Endothelial cell (in vitro differentiated cells): Measurements from ENCODE around the gene DGKB. TPM values are rescaled to one million over a fixed set of nuclear protein-coding genes. Genes with fewer than 3 reads are reported as not detected.

Experiments used
- DNase-seq: peaks from one replicate; pipeline ENCODE4 v3.0.0; 2021; ENCODE audit warnings: low spot score
- H3K27ac Mint-ChIP-seq: one replicate; pipeline ENCODE4 v1.8.0; 2021; ENCODE audit warnings: mixed read lengths, inconsistent platforms; ENCODE audit not compliant: unreplicated experiment
- H3K27me3 Mint-ChIP-seq: one replicate; pipeline ENCODE4 v1.8.0; 2021; ENCODE audit warnings: mild to moderate bottlenecking, moderate library complexity, mixed read lengths, inconsistent platforms; ENCODE audit not compliant: unreplicated experiment
- H3K36me3 Mint-ChIP-seq: one replicate; pipeline ENCODE4 v1.8.0; 2021; ENCODE audit warnings: mild to moderate bottlenecking, low read depth, mixed read lengths, inconsistent platforms; ENCODE audit not compliant: unreplicated experiment
- H3K4me1 Mint-ChIP-seq: one replicate; pipeline ENCODE4 v1.8.0; 2021; ENCODE audit warnings: mild to moderate bottlenecking, mixed read lengths, inconsistent platforms; ENCODE audit not compliant: unreplicated experiment
- H3K4me3 Mint-ChIP-seq: one replicate; pipeline ENCODE4 v1.8.0; 2021; ENCODE audit warnings: mild to moderate bottlenecking, mixed read lengths, inconsistent platforms; ENCODE audit not compliant: unreplicated experiment
- H3K9me3 Mint-ChIP-seq: one replicate; pipeline ENCODE4 v1.8.0; 2021; ENCODE audit warnings: mixed read lengths, inconsistent platforms; ENCODE audit not compliant: unreplicated experiment
- CTCF ChIP-seq: fragments of 200-600 bp; sonication (generic); IDR thresholded peaks from one replicate; pipeline ENCODE4 v1.5.0; 2021; ENCODE audit warnings: antibody characterized with exemption; ENCODE audit not compliant: unreplicated experiment
- total RNA-seq: library from RNA; stranded (reverse); fragmentation: NEBNext Ultra II Directional; extraction: Animal tissue kit (Norgen Biotek cat#: 25700); gene quantifications from one replicate; pipeline ENCODE4 v1.2.1, GENCODE V29; 2021; ENCODE audit not compliant: unreplicated experiment

DGKB gene
- total RNA-seq, 1 donor from 2014 or later = 0.46 TPM

- Mint-ChIP-seq H3K27me3 (no peaks in the 10 kb centered on the region), H3K27ac (no peak overlapping the region), H3K4me3 (no peak overlapping the region), H3K36me3 (no peaks in the 10 kb centered on the region), H3K9me3 (no peaks in the 10 kb centered on the region), H3K4me1 (peaks cover 10% of the 10 kb centered on the region)
- no peak for DNase-seq
- TF ChIP-seq CTCF = no peak
Measured at GRCh38 chr7:14934839-14935238, 32.3 kb upstream of the DGKB start.

GRCh38 chr7:14931511-14932215, 29.1 kb upstream of the DGKB start:
- Mint-ChIP-seq H3K9me3 (no peaks in the 10 kb centered on the region), H3K27ac (no peak overlapping the region), H3K4me1 (peaks cover 3% of the 10 kb centered on the region), H3K36me3 (no peaks in the 10 kb centered on the region), H3K27me3 (no peaks in the 10 kb centered on the region), H3K4me3 (no peak overlapping the region)
- DNase-seq = no peak
- no peak for TF ChIP-seq CTCF

- Mint-ChIP-seq H3K9me3 (no peaks in the 10 kb centered on the region), H3K36me3 (no peaks in the 10 kb centered on the region), H3K27me3 (no peaks in the 10 kb centered on the region), H3K27ac (no peak overlapping the region), H3K4me1 (no peaks in the 10 kb centered on the region), H3K4me3 (no peak overlapping the region)
- no peak for TF ChIP-seq CTCF
- no peak for DNase-seq
Measured at GRCh38 chr7:14924398-14924797, 21.8 kb upstream of the DGKB start.

- H3K27ac Mint-ChIP-seq = no peak overlapping the region
- no peaks in the 10 kb centered on the region for H3K27me3 Mint-ChIP-seq
- no peaks in the 10 kb centered on the region for H3K9me3 Mint-ChIP-seq
- peaks cover 4% of the 10 kb centered on the region for H3K4me1 Mint-ChIP-seq
- TF ChIP-seq CTCF = no peak
- H3K36me3 Mint-ChIP-seq = no peaks in the 10 kb centered on the region
- H3K4me3 Mint-ChIP-seq = no peak overlapping the region
- no peak for DNase-seq
Measured at GRCh38 chr7:14911077-14911476, 8.5 kb upstream of the DGKB start.

- H3K27ac Mint-ChIP-seq = no peak overlapping the region
- no peaks in the 10 kb centered on the region for H3K27me3 Mint-ChIP-seq
- H3K36me3 Mint-ChIP-seq = no peaks in the 10 kb centered on the region
- no peak for TF ChIP-seq CTCF
- H3K4me1 Mint-ChIP-seq = peaks cover 4% of the 10 kb centered on the region
- no peaks in the 10 kb centered on the region for H3K9me3 Mint-ChIP-seq
- no peak for DNase-seq
- H3K4me3 Mint-ChIP-seq = no peak overlapping the region
Measured at GRCh38 chr7:14908697-14909096, 6.1 kb upstream of the DGKB start.
